ENCODE data around the gene ZNF181.

DNA sequence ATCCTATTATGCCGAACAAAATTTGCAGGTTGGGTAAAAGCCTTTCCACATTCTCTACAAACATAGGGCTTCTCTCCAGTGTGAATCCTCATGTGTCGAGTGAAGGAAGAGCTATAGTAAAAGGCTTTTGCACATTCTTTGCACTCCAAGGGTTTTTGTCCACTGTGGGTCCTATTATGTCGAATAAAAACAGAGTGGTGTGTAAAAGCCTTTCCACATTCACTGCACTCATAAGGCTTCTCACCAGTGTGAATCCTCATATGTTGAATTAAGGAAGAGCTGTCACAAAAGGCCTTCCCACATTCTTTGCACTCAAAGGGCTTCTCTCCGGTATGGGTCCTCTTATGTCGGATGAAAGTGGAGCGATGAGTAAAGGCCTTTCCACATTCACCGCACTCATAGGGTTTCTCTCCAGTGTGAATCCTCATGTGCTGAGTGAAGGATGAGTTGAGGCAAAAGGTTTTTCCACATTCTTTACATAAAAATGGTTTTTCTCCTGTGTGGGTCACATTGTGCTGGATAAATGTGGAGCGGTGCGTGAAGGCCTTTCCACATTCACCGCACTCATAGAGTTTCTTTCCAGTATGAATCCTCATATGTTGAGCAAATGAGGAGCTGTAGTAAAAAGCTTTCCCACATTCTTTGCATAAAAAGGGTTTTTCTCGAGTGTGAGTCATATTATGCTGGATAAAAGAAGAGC, 25.3 kb downstream of the ZNF181 start:
- TF ChIP-seq ZNF274 (IDR thresholded peaks at IDR 0.05; ENCODE audit: borderline replicate concordance, extremely low read depth, low read length): peak; percentile 94
- no peak for TF ChIP-seq SP2 (IDR thresholded peaks at IDR 0.05; ENCODE audit: low read length)
- TF ChIP-seq POLR2A (IDR thresholded peaks at IDR 0.05; ENCODE audit: control extremely low read depth in 1 of 2, low read depth in 2 of 2, low read length in 2 of 2): no peak
- no peak for TF ChIP-seq EP300 (IDR thresholded peaks at IDR 0.05; ENCODE audit: borderline replicate concordance in 1 of 2, low read depth in 2 of 2, low read length in 2 of 2)
- TF ChIP-seq, protein P1, sequence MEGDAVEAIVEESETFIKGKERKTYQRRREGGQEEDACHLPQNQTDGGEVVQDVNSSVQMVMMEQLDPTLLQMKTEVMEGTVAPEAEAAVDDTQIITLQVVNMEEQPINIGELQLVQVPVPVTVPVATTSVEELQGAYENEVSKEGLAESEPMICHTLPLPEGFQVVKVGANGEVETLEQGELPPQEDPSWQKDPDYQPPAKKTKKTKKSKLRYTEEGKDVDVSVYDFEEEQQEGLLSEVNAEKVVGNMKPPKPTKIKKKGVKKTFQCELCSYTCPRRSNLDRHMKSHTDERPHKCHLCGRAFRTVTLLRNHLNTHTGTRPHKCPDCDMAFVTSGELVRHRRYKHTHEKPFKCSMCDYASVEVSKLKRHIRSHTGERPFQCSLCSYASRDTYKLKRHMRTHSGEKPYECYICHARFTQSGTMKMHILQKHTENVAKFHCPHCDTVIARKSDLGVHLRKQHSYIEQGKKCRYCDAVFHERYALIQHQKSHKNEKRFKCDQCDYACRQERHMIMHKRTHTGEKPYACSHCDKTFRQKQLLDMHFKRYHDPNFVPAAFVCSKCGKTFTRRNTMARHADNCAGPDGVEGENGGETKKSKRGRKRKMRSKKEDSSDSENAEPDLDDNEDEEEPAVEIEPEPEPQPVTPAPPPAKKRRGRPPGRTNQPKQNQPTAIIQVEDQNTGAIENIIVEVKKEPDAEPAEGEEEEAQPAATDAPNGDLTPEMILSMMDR (IDR thresholded peaks at IDR 0.05; ENCODE audit: control extremely low read depth in 1 of 3, insufficient read depth in 1 of 3, low read depth in 1 of 3, low read length in 3 of 3): no peak
- TF ChIP-seq BCL11A (IDR thresholded peaks at IDR 0.05; ENCODE audit: low read depth in 2 of 2, low read length in 2 of 2): no peak
- TF ChIP-seq MAFK (IDR thresholded peaks at IDR 0.05; ENCODE audit: low read depth, low read length): no peak
- TF ChIP-seq GABPA (IDR thresholded peaks at IDR 0.05; ENCODE audit: borderline replicate concordance, insufficient read depth, low read length): no peak
- no peak for TF ChIP-seq CREB1 (IDR thresholded peaks at IDR 0.05)
- TF ChIP-seq POLR2AphosphoS5 (IDR thresholded peaks at IDR 0.05; ENCODE audit: low read depth, low read length): no peak
- TF ChIP-seq JUND (IDR thresholded peaks at IDR 0.05; ENCODE audit: low read length): no peak
- no peak for TF ChIP-seq EGR1 (IDR thresholded peaks at IDR 0.05; ENCODE audit: borderline replicate concordance, low read depth, low read length)
- no peak for TF ChIP-seq TEAD4 (IDR thresholded peaks at IDR 0.05; ENCODE audit: low read depth, low read length)
